PC-9 (cell line): ENCODE results near the gene FEZF2. TPM values are rescaled to one million over a fixed set of nuclear protein-coding genes. Genes with fewer than 3 reads are reported as not detected.

Experiments used
- BruUV-seq: library from RNA; stranded (reverse); fragments of 400-500 nt; replicated peaks from 2 replicates; lab custom pipeline; 2021; lab: Mats Ljungman, UMichigan
- CTCF ChIA-PET: fragments of 300-600 bp; sonication (Branson Sonifier 250); formaldehyde crosslinking; loops from one replicate; lab custom pipeline; 2022; ENCODE audit warnings: antibody characterized with exemption; lab: Charles Lee
- POLR2A ChIA-PET: fragments of 300-600 bp; sonication (Branson Sonifier 250); formaldehyde crosslinking; loops from one replicate; lab custom pipeline; 2022; ENCODE audit warnings: antibody characterized with exemption; ENCODE audit not compliant: unreplicated experiment; lab: Charles Lee
- DNase-seq, 2 experiments: peaks; one replicate each; pipeline versions ENCODE4 v3.0.0 to v3.0.0-alpha.2; 2015 to 2022; ENCODE audit warnings: mixed read lengths in 1 of 2
- H2AFZ ChIP-seq: fragments of 200-600 bp; sonication (generic); 2 replicates; pipeline ENCODE4 v1.8.1; 2017; ENCODE audit warnings: antibody characterized with exemption
- H3F3A ChIP-seq: fragments of 200-600 bp; sonication (generic); 2 replicates; pipeline ENCODE4 v1.8.1; 2017; ENCODE audit warnings: antibody characterized with exemption, mild to moderate bottlenecking, low read depth; ENCODE audit not compliant: insufficient read depth
- H3K27ac ChIP-seq: fragments of 200-600 bp; sonication (generic); 2 replicates; pipeline ENCODE4 v1.6.1; 2016; ENCODE audit warnings: mixed run types
- H3K27me3 ChIP-seq: fragments of 200-600 bp; sonication (generic); 2 replicates; pipeline ENCODE4 v1.6.1; 2016; ENCODE audit warnings: low read depth, mixed run types; ENCODE audit not compliant: insufficient read depth
- H3K36me3 ChIP-seq: fragments of 200-600 bp; sonication (generic); 2 replicates; pipeline ENCODE4 v1.6.1; 2016; ENCODE audit warnings: low read depth, mixed run types
- H3K4me1 ChIP-seq: fragments of 200-600 bp; sonication (generic); replicated peaks from 2 replicates; pipeline ENCODE4 v1.6.1; 2016; ENCODE audit warnings: mixed run types; ENCODE audit not compliant: insufficient read depth
- H3K4me2 ChIP-seq: fragments of 200-600 bp; sonication (generic); 2 replicates; pipeline ENCODE4 v1.6.1; 2017; ENCODE audit warnings: mixed run types
- H3K4me3 ChIP-seq: fragments of 200-600 bp; sonication (generic); 2 replicates; pipeline ENCODE4 v1.6.1; 2016; ENCODE audit warnings: mixed run types
- H3K79me2 ChIP-seq: fragments of 200-600 bp; sonication (generic); 2 replicates; pipeline ENCODE4 v1.6.1; 2017; ENCODE audit warnings: low read depth, mixed run types
- H3K9me2 ChIP-seq: fragments of 200-600 bp; sonication (generic); 2 replicates; pipeline ENCODE4 v1.8.1; 2017; ENCODE audit warnings: mild to moderate bottlenecking; ENCODE audit not compliant: insufficient read depth
- H3K9me3 ChIP-seq: fragments of 200-600 bp; sonication (generic); 2 replicates; pipeline ENCODE4 v1.8.1; 2016; ENCODE audit warnings: low read depth; ENCODE audit not compliant: insufficient read depth
- H4K20me1 ChIP-seq: fragments of 200-600 bp; sonication (generic); 2 replicates; pipeline ENCODE4 v1.8.1; 2017; ENCODE audit not compliant: insufficient read depth
- CTCF ChIP-seq: fragments of 200-600 bp; sonication (generic); conservative IDR thresholded peaks from 2 replicates; pipeline ENCODE4 v1.6.1; 2017; ENCODE audit warnings: mixed run types, antibody characterized with exemption, mild to moderate bottlenecking, moderate library complexity
- EZH2 ChIP-seq: fragments of 200-600 bp; sonication (generic); IDR thresholded peaks from 2 replicates; pipeline ENCODE4 v1.8.0; 2017; ENCODE audit warnings: antibody characterized with exemption, low read depth
- intact Hi-C: fragments of 100-400 bp; cut with micrococcal nuclease; formaldehyde crosslinking; loops from one replicate; pipeline ENCODE4 v1.10.0; 2022; ENCODE audit not compliant: unreplicated experiment
- total RNA-seq: library from RNA; stranded (reverse); gene quantifications from 2 replicates; pipeline ENCODE4 v1.2.3, GENCODE V29; 2021

Gene FEZF2
- total RNA-seq, 1 experiment from 2014 or later = not detected

- H2AFZ ChIP-seq = no peak overlapping the region
- CTCF ChIA-PET = no interaction called here
- H3K9me3 ChIP-seq = no peaks in the 10 kb centered on the region
- H3F3A ChIP-seq = no peaks in the 10 kb centered on the region
- intact Hi-C loops = no loop called here
- no peaks in the 10 kb centered on the region for H3K9me2 ChIP-seq
- H4K20me1 ChIP-seq = no peaks in the 10 kb centered on the region
- no peak overlapping the region for H3K27ac ChIP-seq
- H3K4me1 ChIP-seq = no peaks in the 10 kb centered on the region
- H3K27me3 ChIP-seq = peaks cover 51% of the 10 kb centered on the region
- H3K4me2 ChIP-seq = no peak overlapping the region
- H3K79me2 ChIP-seq = no peaks in the 10 kb centered on the region
- POLR2A ChIA-PET = no interaction called here
- no TSS peak for BruUV-seq
- DNase-seq = no peak
- H3K4me3 ChIP-seq = no peak overlapping the region
- TF ChIP-seq CTCF = no peak
- no peak for TF ChIP-seq EZH2
- H3K36me3 ChIP-seq = no peaks in the 10 kb centered on the region
These were observed 33.6 kb upstream of the FEZF2 start for GRCh38 chr3:62406945-62407344.

DNA sequence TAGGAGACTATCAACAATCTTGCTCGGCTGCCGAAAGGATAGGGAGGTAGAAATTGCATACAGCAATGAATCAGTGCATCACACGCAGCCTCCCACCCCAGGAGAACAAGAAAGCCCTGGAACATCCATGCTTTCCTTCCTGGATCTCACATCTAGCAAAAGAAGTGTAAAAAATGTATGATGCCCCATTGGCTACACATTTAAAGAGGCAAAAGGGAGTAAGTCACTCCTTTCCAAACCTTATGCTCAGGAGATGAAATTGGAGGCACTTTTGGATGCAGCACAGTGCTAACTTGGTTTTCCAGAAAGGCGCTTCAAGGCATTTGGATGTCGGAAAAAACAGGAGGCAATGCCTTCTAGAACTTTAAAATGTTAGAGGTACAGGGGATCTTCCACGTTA is 32.2 kb upstream of the FEZF2 start:
- DNase-seq = no peak
- Histone ChIP-seq H2AFZ (no peak overlapping the region), H3K4me1 (no peaks in the 10 kb centered on the region), H3K4me2 (no peak overlapping the region), H3K27me3 (peaks cover 40% of the 10 kb centered on the region), H3K27ac (no peak overlapping the region), H3F3A (no peaks in the 10 kb centered on the region), H3K9me3 (no peaks in the 10 kb centered on the region), H3K36me3 (no peaks in the 10 kb centered on the region), H3K9me2 (no peaks in the 10 kb centered on the region), H4K20me1 (no peaks in the 10 kb centered on the region), H3K4me3 (no peak overlapping the region), H3K79me2 (no peaks in the 10 kb centered on the region)
- no peak for TF ChIP-seq CTCF
- ChIA-PET CTCF (no interaction called here), POLR2A (no interaction called here)
- BruUV-seq = no TSS peak
- intact Hi-C loops = no loop called here

- no peak for DNase-seq
- Histone ChIP-seq H3K4me2 (no peak overlapping the region), H3K4me3 (no peak overlapping the region), H3K79me2 (no peaks in the 10 kb centered on the region), H3K27ac (no peak overlapping the region), H3K27me3 (peaks cover 36% of the 10 kb centered on the region), H4K20me1 (no peaks in the 10 kb centered on the region), H3K9me2 (no peaks in the 10 kb centered on the region), H3K36me3 (no peaks in the 10 kb centered on the region), H2AFZ (no peak overlapping the region), H3K4me1 (no peaks in the 10 kb centered on the region), H3K9me3 (no peaks in the 10 kb centered on the region), H3F3A (no peaks in the 10 kb centered on the region)
- CTCF ChIA-PET = no interaction called here
- POLR2A ChIA-PET = no interaction called here
- no peak for TF ChIP-seq CTCF
- no peak for TF ChIP-seq EZH2
- intact Hi-C loops = no loop called here
- BruUV-seq = no TSS peak
These were observed 31.8 kb upstream of the FEZF2 start for GRCh38 chr3:62405135-62405534.
